GM18873 (cell line): ENCODE measurements around the gene COL1A1.

Source experiments
- ATAC-seq: cut with Tn5 transposase; IDR thresholded peaks from one replicate; pipeline ENCODE4 v1.9.1; 2021; ENCODE audit warnings: mild to moderate bottlenecking, moderate library complexity, moderate number of reproducible peaks; ENCODE audit not compliant: unreplicated experiment, low FRiP score

Gene COL1A1

GRCh38 chr17:50162466-50163254 lies 38.8 kb downstream of the COL1A1 start:
- ATAC-seq: no peak

GRCh38 chr17:50161911-50162288 lies 39.5 kb downstream of the COL1A1 start:
- no peak for ATAC-seq

GRCh38 chr17:50161023-50161910 lies 40.2 kb downstream of the COL1A1 start:
- ATAC-seq: peak; percentile 69

GRCh38 chr17:50157891-50158290 lies 43.5 kb downstream of the COL1A1 start:
- no peak for ATAC-seq

GRCh38 chr17:50155115-50155819 lies 46.2 kb downstream of the COL1A1 start:
- no peak for ATAC-seq

GRCh38 chr17:50154604-50155003 lies 46.8 kb downstream of the COL1A1 start:
- ATAC-seq: no peak

GRCh38 chr17:50153650-50154575 lies 47.5 kb downstream of the COL1A1 start:
- no peak for ATAC-seq

- no peak for ATAC-seq
Observed at GRCh38 chr17:50152736-50153135, 48.7 kb downstream of the COL1A1 start.

GRCh38 chr17:50151937-50152547 lies 49.4 kb downstream of the COL1A1 start:
- ATAC-seq: no peak

- ATAC-seq: peak; percentile 31
Observed at GRCh38 chr17:50151041-50151936, 50.1 kb downstream of the COL1A1 start.

GRCh38 chr17:50150354-50151040 lies 50.9 kb downstream of the COL1A1 start, which contains the start of gene PPP1R9B:
PPP1R9B (minus strand) TSS chr17:50150677; CDS start chr17:50150513, 164 bp downstream.
- no peak for ATAC-seq

- ATAC-seq: no peak
Observed at GRCh38 chr17:50149417-50150353, 51.7 kb downstream of the COL1A1 start.

- no peak for ATAC-seq
Observed at GRCh38 chr17:50149091-50149416, 52.4 kb downstream of the COL1A1 start.

GRCh38 chr17:50148226-50149090 lies 53.0 kb downstream of the COL1A1 start:
- no peak for ATAC-seq

- ATAC-seq: no peak
Observed at GRCh38 chr17:50147841-50148225, 53.6 kb downstream of the COL1A1 start.
